ENCODE data around the gene COX7B2.

The COX7B2 gene, protein sequence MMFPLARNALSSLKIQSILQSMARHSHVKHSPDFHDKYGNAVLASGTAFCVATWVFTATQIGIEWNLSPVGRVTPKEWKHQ

DNA sequence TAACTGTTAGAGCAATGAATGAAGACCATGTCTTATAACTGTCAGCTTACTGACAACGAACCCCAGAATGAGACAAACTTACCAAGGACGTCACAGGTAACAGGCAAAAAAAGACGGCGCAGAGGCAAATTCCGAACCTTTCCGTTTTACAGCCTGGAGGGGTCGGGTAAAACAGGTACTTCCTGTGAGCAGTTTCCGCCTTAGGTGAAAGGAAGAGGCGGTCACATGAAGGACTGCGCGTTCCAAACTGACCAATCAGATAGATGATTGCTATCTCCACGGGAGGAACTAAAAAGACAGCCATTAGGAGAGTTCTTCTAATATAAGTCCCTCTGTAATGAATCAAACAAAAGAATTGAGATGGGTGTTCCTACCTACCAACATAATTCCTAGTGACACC lies at the start of gene COX7B2:
Gene COX7B2 (minus strand): TSS at position 168 of the 400 bp plus-strand sequence. CDS start 174,053 bp downstream, outside the sequence.
- no peak for DNase-seq

DNA sequence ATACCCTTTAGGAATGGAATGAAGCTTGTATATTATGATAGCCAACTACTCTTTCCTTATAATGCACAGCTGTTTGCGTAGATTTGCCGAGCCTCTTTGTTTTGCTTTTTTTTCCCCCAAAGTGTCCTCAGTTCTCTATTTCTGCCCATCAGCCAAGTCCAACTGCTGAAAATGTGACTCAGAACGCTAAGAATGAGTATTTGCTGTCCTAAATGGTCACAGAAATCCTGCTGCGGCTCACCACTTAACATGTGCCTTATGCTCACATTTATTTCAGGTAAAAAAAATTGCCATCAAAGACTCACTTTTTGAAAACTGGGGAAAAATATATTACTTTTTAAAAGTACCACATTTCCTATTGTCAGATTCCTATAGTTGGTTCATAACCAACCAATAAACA lies 47.4 kb upstream of the COX7B2 start:
- no peak for DNase-seq

DNA sequence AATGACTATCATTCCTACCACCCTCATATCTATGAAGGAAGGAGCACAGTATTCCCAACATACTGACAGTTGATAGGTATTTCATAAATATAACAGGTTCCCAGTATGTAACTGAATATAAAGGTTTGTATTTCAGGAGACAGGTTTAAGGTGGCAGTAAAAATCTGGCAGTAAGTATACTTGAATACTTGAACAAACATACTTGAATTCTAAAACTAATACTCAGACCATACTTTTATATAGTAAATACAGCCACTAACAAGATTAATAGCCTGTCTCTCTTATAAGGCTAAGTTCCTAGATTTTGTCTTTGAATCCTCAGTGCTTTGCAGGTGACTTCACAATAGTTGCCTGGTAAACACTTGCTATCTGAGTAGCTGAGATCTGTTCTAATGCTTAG lies 46.6 kb upstream of the COX7B2 start:
- no peak for DNase-seq

DNA sequence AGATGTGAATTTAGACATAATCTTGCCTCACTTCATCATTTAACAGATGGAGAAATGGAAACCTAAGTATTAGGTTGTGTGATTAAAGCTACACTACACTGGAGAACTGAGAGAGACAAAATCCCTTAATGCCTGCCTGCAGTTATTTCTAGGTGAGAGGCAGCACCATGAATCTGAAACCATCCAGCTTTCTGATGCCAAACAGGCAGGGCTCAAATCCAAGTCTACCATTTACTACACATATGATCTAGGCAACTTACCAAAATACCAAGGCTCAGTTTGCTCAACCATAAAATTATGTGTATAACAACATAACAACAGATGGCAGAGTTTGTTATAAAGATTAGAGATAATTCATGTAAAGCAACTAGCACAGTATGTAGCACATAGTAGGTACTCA lies 45.6 kb upstream of the COX7B2 start:
- no peak for DNase-seq

DNA sequence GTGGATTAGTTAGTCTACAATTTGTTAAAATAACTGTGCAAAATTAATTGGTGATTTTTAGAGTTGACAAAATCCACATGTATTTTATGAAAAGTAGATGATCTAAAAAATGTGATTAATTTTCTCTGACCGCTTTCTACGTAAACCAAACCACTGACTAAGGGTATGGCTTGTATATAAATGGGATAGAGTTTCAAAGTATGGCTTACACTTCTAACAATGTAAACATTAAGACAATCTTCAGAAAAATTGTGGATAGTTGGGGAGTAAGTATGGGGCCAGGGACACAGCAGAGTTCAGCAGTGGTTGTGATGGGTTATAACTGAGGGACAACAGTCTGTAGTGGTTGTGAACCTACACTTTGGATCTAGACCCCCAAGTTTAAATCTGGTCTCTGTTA lies 44.5 kb upstream of the COX7B2 start:
- no peak for DNase-seq

DNA sequence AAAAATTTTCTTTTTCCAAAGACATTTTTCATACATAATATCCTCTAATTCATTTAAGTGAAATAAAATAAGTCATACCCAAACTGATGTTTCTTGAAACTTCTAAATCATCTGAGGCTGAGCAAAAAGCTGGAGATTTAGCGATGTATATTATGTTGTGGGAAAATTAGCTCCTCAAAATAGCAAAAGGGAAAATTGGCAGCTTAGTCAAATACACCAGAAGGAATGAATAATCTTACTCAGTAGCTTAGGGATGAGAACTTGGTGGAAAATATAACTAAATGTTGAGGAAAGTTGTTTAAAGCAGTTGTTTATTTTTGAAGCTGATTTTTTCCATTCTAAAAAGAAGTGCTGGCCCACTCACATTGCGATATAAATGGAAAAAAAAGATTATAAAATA lies 43.4 kb upstream of the COX7B2 start:
- DNase-seq: no peak

DNA sequence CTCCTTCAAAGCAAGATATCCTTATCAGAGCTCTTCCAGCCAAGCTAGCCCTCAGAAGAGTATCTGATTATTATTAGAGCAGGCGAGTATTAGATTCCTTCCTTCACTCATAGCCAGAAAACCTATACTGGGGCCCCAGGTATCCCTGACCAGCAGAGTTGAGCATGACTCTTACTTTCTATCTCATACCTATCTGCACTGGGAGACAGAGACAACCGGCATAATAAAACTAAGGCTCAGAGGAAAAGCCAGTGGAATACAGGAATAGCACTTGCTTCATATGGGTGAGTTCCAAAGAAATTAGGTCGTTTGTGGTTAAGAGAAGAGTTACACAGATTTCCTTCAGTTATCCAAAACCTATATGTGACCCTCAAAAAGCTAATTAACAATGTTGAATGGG lies 41.8 kb upstream of the COX7B2 start:
- no peak for DNase-seq

DNA sequence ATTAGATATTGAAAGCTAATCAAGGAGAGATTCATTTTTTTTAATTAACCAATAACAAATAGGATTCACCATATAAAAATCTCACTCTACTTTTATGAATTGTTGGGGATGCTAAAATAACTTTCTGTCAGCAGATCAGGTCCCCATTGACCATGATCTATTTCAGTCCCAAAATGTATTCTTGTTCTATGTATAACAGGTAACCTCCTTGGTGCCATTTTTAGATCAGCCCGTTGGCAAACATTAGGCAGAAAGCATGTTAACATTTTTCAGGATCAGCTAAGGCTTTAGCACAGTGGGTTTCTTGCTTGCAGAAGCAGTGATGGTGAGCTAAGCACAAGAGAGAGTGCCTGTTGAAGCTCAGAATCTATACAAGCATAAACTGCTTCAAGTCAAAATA lies 40.8 kb upstream of the COX7B2 start:
- no peak for DNase-seq

DNA sequence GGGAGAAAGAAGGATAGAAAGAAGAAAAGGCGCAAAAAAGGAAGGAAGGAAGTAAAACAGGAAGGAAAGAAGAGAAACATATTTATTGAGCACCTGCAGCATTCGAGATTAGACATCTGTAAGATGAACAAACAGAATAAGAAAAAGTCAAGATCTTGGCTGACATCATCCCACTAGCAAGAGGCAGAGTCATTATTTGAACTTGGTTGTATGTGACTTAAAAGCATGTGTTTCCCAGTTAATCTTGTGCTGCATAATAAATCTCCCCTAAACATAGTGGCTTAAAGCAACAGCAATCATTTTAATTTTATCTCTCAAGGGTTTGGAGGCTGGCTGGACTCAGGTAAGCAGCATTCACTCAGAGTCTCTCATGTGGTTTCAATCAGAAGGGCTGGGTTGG lies 38.5 kb upstream of the COX7B2 start:
- DNase-seq: no peak

DNA sequence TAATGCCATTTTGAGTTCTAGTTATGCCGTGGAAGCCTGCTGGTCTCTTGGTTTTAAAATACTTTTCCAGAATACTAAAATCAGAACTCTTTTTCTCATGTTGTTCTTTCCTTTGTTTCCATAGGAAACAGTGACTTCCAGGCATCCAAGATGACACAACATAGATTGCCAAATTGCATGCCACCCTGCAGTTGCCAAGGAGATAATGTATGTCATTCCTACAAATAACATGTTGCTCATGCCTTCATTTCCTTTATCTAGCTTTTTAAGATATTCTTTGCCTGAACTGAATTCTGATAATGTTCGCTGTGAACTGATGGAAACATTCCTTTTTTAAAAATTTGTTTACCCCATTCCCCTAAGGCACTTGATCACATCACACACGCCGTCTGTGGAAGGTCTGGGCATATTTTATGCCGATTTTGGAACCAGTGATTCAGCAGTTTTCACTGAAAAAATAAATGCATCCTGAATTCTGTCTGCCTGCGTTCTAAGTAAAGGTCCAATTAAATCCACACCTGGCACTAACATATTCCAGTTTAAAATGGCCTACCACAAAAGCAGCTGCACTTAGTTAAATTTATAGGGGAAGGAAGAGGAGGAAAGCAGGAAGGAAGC lies 38.0 kb upstream of the COX7B2 start:
- DNase-seq: no peak

DNA sequence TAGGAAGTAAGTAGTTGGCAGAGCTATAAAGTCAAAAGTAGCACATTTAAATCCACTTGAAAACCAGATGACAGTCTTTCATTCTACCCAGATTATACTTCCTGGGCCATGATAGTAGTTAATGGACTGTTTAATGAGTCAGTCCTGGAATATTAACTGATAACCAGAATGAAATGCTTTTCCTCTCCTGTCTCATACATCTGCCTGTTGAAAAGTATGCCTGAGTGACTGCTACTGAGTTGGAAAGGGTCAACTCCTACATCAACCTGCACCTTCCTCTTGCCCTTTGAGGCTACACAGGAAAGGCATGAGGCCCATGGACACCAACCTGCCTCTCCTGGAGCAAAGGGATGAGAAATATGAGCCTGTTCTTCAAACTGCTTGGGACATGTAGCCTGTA lies 36.0 kb upstream of the COX7B2 start:
- no peak for DNase-seq

DNA sequence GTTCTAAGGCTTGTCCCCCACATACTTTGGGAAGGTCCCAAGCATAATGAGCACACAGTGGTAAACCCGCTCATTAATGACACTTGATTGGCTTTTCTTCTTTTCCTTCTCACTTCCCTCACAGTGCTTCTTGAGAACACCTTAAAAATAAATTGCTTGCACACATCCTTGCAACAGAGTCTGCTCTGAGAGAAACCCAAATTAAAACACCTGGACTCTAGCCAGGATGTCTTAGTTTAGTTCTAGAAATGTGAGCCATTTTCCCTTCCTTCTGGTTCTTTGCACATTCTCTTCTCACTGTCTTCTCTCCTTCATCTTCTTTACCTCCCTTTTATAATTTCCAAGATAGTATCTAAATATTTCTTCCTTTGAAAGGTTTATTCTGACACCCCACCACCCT lies 35.3 kb upstream of the COX7B2 start:
- DNase-seq: no peak

DNA sequence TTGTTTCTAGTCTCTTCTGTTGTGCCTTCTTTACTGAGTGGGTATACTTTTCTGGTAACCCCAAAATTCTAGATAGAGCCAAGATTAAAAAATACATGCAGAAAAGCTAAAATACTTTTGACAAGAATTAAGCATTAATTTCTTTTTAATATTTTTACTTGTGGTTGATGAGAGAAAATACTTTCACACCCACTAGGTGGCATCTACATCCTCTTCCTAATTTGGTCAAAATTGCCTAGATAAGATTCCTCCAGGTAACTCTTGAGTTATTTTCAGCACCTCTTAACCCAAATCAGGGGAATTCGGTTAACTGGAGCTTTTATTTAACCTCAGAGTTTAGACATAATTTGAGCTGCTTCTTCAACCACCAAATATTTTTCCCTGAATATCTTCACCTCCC lies 28.4 kb upstream of the COX7B2 start:
- DNase-seq: peak; percentile 10

DNA sequence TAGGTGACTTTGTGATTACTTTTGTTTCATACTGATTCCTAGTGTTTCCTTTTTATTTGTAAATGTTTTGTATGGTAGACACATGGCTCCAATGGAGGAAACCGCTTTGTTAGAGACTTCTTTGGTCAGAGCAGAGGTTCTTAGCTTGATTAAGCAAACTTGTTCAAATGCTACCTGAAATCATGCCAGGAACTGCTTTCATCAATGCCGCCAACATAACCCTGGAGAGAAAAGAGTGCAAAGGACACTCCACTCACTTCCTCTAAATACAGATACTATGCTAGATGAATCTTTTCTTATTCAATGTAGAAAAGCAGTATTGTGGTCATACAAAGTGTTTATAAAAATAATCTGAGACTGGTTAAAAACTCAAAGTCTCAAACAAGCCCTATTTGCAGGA lies 25.7 kb upstream of the COX7B2 start:
- no peak for DNase-seq

DNA sequence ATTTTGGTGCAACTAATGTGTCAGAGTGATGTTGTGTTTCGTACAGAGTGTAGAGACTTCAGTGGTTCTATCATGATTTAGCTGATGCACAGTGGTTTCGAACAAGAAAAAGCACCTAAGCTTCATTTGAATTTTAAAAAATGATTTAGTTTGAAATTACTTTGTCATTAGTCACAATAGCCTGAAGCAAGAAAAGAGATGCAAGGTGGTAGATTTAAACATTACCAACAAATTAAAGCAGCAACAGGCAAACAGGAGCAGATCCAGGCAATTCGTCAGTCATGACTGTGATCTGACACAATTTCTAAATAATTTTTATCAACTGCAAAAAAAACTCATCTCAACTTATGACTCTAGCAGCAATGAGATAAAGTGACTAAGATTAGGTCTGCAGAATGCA lies 24.6 kb upstream of the COX7B2 start:
- DNase-seq: no peak

DNA sequence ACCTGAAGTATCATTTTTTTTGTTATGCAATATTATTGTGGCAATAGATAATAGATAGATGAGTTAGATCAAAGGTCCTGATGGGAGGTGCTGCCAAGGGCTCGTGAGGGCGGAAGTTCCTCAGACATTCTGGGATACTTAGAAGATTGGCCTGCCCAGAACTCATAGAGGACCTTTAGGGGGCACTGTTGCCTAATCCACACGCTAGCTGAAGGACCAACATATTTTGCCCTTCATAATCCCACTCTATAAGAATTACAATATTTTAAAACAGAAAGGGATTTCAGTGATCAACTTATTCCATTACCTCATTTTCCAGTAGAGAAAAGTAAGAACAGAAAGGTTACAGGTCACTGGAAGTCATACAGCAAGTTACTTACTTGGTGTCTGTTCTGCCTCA lies 22.9 kb upstream of the COX7B2 start:
- DNase-seq: peak; percentile 61

DNA sequence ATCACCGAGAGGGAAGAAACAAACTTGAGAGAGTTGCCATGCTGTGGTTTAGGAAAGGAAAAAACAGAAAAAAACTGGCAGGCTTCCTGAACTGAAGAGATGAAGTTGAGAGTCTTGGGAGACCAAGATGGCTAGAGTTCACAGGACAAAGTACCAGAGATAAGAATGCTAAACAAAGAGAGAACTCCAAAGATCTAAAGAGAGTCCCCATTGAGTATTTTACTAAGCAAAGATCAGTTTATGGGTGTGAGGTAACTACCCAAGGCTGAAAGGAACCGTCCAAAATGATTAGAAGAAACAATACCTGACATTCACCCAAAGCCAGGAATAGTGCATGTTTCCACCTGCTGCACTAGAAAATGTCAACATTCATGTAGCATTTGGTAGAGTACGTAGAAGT lies 21.8 kb upstream of the COX7B2 start:
- DNase-seq: no peak

DNA sequence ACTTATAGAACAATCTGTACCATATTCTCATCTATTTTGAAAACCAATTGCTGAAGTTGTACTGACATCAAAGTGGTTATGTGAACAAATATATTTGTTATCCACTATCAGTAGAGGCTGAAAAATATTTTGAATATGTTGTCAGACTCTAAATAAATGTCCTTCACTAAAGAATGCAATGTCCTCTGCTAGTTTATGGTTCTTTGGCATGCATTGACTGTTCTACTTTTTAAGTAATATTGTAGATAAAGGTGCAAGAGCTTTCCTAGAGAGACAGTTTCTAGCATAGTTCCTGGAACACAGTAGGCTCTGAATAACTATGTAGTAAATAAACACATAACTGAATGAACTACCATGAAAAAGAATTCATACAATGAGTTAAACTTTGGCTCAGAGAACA lies 18.2 kb upstream of the COX7B2 start:
- no peak for DNase-seq

DNA sequence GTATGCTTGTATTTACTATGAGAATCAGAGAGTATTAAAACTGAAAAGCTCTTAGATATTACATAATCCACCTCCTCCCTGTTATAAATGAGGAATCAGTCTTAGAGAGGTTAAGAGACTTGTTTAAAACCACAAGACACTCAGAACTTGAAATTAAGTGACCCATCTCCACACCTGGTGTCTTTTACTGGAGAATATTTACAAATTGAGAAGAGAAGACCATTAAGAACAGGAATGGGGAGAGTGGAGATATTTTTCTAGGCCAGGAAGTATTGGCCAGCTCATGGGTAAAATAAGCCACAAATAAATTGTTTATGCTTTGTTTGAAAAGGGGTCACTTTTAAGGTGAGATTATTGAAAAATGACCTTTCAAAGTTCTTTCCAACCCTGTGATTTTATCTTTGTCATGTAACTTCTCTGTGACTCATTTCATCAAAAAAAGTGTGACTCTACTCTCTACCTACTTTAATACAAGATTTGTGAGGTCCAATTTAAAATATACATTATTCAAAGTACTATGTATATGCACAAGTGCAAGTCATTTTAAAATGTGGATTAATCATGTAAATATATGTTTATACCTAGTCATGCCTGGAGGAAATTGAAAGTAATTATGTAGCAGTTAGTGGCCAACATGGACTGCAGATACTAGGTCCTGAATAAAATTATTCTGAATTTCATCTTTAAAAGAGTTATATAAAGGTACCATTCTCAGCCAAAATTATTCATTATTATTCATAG lies 15.9 kb upstream of the COX7B2 start:
- DNase-seq: no peak

DNA sequence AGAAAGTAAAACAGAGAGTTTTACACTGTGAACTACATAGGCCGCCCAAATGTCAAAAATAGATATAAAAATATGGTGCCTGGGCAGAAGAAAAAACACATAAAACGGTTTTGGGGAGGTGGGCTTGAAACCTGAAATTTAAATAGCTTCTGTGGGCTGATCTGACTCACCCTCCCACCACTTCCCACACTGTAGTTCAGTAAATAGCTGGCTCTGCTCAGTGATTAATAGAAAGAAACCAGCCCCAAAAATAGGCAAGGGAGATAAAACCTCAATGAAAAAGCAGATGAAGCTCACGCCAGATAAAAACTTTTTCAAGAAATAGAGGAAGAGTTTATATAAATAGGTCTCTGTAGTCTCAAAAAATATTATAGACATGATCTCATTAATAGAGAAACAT lies 13.2 kb upstream of the COX7B2 start:
- DNase-seq: no peak

DNA sequence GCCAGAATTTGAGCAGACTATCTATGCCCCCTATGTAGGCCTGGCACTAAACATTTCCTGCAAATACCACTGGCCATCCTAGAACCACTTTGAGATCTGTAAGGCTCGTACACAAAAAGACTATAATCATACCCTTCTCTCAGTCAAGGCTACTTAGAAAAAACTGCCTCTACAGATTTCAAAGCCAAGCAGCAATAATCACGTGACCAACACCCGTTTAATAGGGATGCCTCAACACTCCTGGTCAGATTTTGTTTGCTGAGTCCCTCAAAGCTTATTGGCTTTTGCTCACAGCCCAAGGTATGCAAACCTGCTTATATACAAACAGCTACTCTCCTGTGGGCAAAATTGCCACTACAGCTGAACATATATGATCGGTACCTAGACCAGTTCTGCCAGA lies 897 bp downstream of the COX7B2 start:
- no peak for DNase-seq

DNA sequence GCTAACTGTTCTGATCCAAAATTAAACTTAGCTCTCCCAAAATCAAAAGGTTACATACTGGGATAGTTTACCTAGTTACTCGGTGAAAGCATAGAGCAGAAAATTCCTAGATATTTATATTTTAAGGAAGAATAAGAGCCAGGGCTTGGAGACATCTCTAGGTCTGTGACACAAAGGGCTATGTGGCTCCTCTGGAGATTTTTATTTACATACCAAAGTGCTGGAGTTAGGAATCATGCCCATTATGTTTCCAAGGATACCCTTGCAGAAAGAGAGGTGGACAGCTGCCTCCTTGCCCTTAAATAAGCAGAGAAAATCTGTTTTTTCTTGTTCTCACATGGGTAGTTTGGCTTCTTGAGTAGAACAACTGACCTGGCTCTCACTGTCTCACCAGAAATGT lies 9.0 kb downstream of the COX7B2 start:
- DNase-seq: no peak

DNA sequence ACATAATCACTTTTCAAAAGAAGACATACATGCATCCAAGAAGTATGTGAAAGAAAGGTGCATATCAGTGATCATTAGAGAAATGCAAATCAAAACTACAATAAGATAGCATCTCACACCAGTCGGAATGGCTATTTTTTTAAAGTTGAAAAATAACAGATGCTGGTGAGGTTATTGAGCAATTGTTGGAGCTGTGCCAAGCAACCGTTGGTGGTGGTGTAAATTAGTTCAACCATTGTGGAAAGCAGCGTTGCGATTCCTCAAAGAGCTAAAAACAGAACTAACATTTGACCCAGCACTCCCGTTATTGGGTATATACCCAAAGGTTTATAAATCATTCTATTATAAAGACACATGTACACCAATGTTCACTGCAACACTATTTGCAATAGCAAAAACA lies 14.2 kb downstream of the COX7B2 start:
- DNase-seq: peak; percentile 46

DNA sequence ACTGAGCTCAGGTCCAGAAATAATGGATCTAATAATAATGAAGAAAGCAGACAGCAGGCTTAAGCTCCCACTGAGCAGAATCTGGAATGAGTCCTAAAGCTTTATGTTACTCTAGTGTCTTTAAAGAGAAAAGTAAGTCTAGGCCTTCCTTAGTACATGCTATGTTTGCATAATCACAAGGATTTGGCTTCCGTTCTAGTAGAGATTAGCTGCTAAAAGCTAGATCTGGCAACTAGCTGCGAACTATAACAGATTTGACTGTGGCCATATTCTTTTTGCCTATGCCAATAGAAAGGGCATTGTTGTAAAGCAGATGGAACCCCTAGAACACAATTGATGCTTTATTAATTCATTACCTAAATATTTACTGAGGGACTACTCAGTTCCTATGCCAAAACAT lies 19.0 kb downstream of the COX7B2 start:
- no peak for DNase-seq

DNA sequence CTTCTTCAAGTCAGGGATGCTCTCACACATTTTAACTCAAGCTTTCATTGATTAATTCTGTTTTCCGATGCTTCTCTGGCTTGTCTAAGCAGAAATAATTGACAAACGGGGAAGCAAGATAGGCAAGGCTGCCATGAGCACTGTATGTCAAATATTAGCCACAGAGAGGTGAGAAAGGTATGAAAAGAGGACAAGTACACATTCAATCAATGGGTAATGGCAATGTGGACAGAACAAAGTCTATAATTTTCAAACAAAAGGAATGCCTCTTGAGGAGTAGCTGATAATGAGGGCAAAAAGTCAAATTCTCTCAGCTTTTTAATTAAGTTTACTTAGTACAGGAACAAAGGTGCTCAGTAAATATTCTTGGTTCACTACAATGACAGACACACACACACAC lies 19.6 kb downstream of the COX7B2 start:
- no peak for DNase-seq
